T-helper 1 cell treated with Interleukin-12 subunit alpha and Interleukin-12 subunit beta and Interleukin-4 antibody, amounts not matched to agents 30 μg/mL and 1 μg/mL, for 36 hours (primary cell): ENCODE results near the gene CEPT1.
"Not testable (repeated sequence)": the region's sequence is repeated elsewhere in the genome, so short reads cannot be mapped to it uniquely, and the experiment has no call there.

Source experiments
- H3K27ac Mint-ChIP-seq: one replicate; pipeline ENCODE4 v1.8.0; 2021; ENCODE audit warnings: mild to moderate bottlenecking, mixed read lengths
- H3K27me3 Mint-ChIP-seq: one replicate; pipeline ENCODE4 v1.8.0; 2021; ENCODE audit warnings: low read depth, mixed read lengths
- H3K36me3 Mint-ChIP-seq: one replicate; pipeline ENCODE4 v1.8.0; 2021; ENCODE audit warnings: low read depth, mixed read lengths
- H3K4me1 Mint-ChIP-seq: one replicate; pipeline ENCODE4 v1.8.0; 2021; ENCODE audit warnings: low read depth, mixed read lengths
- H3K4me3 Mint-ChIP-seq: one replicate; pipeline ENCODE4 v1.8.0; 2021; ENCODE audit warnings: mild to moderate bottlenecking, moderate library complexity, mixed read lengths
- H3K9me3 Mint-ChIP-seq: one replicate; pipeline ENCODE4 v1.8.0; 2021; ENCODE audit warnings: mixed read lengths

Gene CEPT1

GRCh38 chr1:111204201-111204982 is 64.4 kb downstream of the CEPT1 start:
- H3K9me3 Mint-ChIP-seq, result no peaks in the 10 kb centered on the region
- H3K4me1 Mint-ChIP-seq, result peaks cover 53% of the 10 kb centered on the region
- H3K36me3 Mint-ChIP-seq, result peaks cover 7% of the 10 kb centered on the region
- H3K4me3 Mint-ChIP-seq, result peak overlapping the region; percentile 78
- H3K27me3 Mint-ChIP-seq, result peaks cover 3% of the 10 kb centered on the region
- peak overlapping the region; percentile 86 for H3K27ac Mint-ChIP-seq

- Mint-ChIP-seq H3K27ac (peak overlapping the region; percentile 69), H3K9me3 (no peaks in the 10 kb centered on the region), H3K36me3 (peaks cover 2% of the 10 kb centered on the region), H3K4me1 (peaks cover 56% of the 10 kb centered on the region), H3K4me3 (peak overlapping the region; percentile 78), H3K27me3 (peaks cover 3% of the 10 kb centered on the region)
Observed at GRCh38 chr1:111204983-111205713, 65.1 kb downstream of the CEPT1 start.

- no peak overlapping the region for H3K4me3 Mint-ChIP-seq
- H3K4me1 Mint-ChIP-seq, result peaks cover 54% of the 10 kb centered on the region
- H3K27me3 Mint-ChIP-seq, result peaks cover 3% of the 10 kb centered on the region
- peaks cover 2% of the 10 kb centered on the region for H3K36me3 Mint-ChIP-seq
- H3K27ac Mint-ChIP-seq, result peak overlapping the region; percentile 46
- no peaks in the 10 kb centered on the region for H3K9me3 Mint-ChIP-seq
Observed at GRCh38 chr1:111205714-111206050, 65.7 kb downstream of the CEPT1 start.

- Mint-ChIP-seq H3K27ac (no peak overlapping the region), H3K4me3 (no peak overlapping the region), H3K9me3 (no peaks in the 10 kb centered on the region), H3K4me1 (peaks cover 49% of the 10 kb centered on the region), H3K36me3 (peaks cover 2% of the 10 kb centered on the region), H3K27me3 (peaks cover 3% of the 10 kb centered on the region)
Observed at GRCh38 chr1:111208921-111209320, 68.9 kb downstream of the CEPT1 start.

GRCh38 chr1:111209622-111210021 is 69.6 kb downstream of the CEPT1 start:
- Mint-ChIP-seq H3K27ac (no peak overlapping the region), H3K36me3 (peaks cover 2% of the 10 kb centered on the region), H3K9me3 (no peaks in the 10 kb centered on the region), H3K27me3 (peaks cover 3% of the 10 kb centered on the region), H3K4me3 (no peak overlapping the region), H3K4me1 (peaks cover 55% of the 10 kb centered on the region)

- Mint-ChIP-seq H3K4me1 (peaks cover 60% of the 10 kb centered on the region), H3K36me3 (no peaks in the 10 kb centered on the region), H3K4me3 (no peak overlapping the region), H3K9me3 (no peaks in the 10 kb centered on the region), H3K27ac (no peak overlapping the region), H3K27me3 (no peaks in the 10 kb centered on the region)
Observed at GRCh38 chr1:111211921-111212320, 71.9 kb downstream of the CEPT1 start.

GRCh38 chr1:111212634-111213335 is 72.8 kb downstream of the CEPT1 start:
- H3K4me3 Mint-ChIP-seq, result peak overlapping the region; percentile 56
- H3K4me1 Mint-ChIP-seq, result peaks cover 65% of the 10 kb centered on the region
- no peaks in the 10 kb centered on the region for H3K27me3 Mint-ChIP-seq
- H3K27ac Mint-ChIP-seq, result peak overlapping the region; percentile 89
- H3K9me3 Mint-ChIP-seq, result peaks cover 4% of the 10 kb centered on the region
- no peaks in the 10 kb centered on the region for H3K36me3 Mint-ChIP-seq

- H3K27me3 Mint-ChIP-seq, result no peaks in the 10 kb centered on the region
Observed at GRCh38 chr1:111213412-111213811, 73.4 kb downstream of the CEPT1 start.

GRCh38 chr1:111214074-111214801 is 74.2 kb downstream of the CEPT1 start:
- Mint-ChIP-seq H3K4me1 (peaks cover 72% of the 10 kb centered on the region), H3K36me3 (peaks cover 3% of the 10 kb centered on the region), H3K27me3 (no peaks in the 10 kb centered on the region), H3K27ac (peak overlapping the region; percentile 89), H3K4me3 (peak overlapping the region; percentile 59), H3K9me3 (peaks cover 4% of the 10 kb centered on the region)

More at GRCh38 chr1:111213412-111213811, 73.4 kb downstream of the CEPT1 start:
- Mint-ChIP-seq H3K36me3 (peaks cover 2% of the 10 kb centered on the region), H3K9me3 (peaks cover 4% of the 10 kb centered on the region), H3K4me1 (peaks cover 68% of the 10 kb centered on the region), H3K27ac (peak overlapping the region; percentile 89), H3K4me3 (peak overlapping the region; percentile 56)

GRCh38 chr1:111214884-111215283 is 74.9 kb downstream of the CEPT1 start:
- Mint-ChIP-seq H3K36me3 (peaks cover 7% of the 10 kb centered on the region), H3K4me3 (peak overlapping the region; percentile 59), H3K27me3 (no peaks in the 10 kb centered on the region), H3K9me3 (peaks cover 4% of the 10 kb centered on the region), H3K27ac (peak overlapping the region; percentile 89), H3K4me1 (peaks cover 76% of the 10 kb centered on the region)

- not testable (repeated sequence) for H3K36me3 Mint-ChIP-seq, H3K9me3 Mint-ChIP-seq, H3K27me3 Mint-ChIP-seq
- Mint-ChIP-seq H3K4me1 (peaks cover 78% of the 10 kb centered on the region), H3K27ac (peak overlapping the region; percentile 89), H3K4me3 (peak overlapping the region; percentile 59)
Observed at GRCh38 chr1:111215285-111215684, 75.3 kb downstream of the CEPT1 start.

GRCh38 chr1:111216751-111217150 is 76.7 kb downstream of the CEPT1 start:
- peak overlapping the region; percentile 59 for H3K4me3 Mint-ChIP-seq
- H3K4me1 Mint-ChIP-seq, result peaks cover 90% of the 10 kb centered on the region
- no peaks in the 10 kb centered on the region for H3K27me3 Mint-ChIP-seq
- peak overlapping the region; percentile 89 for H3K27ac Mint-ChIP-seq
- peaks cover 4% of the 10 kb centered on the region for H3K9me3 Mint-ChIP-seq
- H3K36me3 Mint-ChIP-seq, result peaks cover 8% of the 10 kb centered on the region

GRCh38 chr1:111217183-111217910 is 77.3 kb downstream of the CEPT1 start:
- peaks cover 4% of the 10 kb centered on the region for H3K9me3 Mint-ChIP-seq
- peaks cover 93% of the 10 kb centered on the region for H3K4me1 Mint-ChIP-seq
- H3K36me3 Mint-ChIP-seq, result peaks cover 8% of the 10 kb centered on the region
- no peaks in the 10 kb centered on the region for H3K27me3 Mint-ChIP-seq
- H3K4me3 Mint-ChIP-seq, result peak overlapping the region; percentile 59
- peak overlapping the region; percentile 89 for H3K27ac Mint-ChIP-seq
